Loucy (cell line): Measurements from ENCODE around the gene CCDC3.

Experiments used
- EZH2phosphoT487 ChIP-seq: fragments of 200-600 bp; IDR thresholded peaks from 2 replicates; pipeline ENCODE4 v1.6.1; 2018; ENCODE audit warnings: antibody characterized with exemption, mild to moderate bottlenecking, moderate library complexity, borderline replicate concordance
- TF ChIP-seq, protein P1 (sequence below): fragments of 200-600 bp; sonication (generic); conservative IDR thresholded peaks from 2 replicates; pipeline ENCODE4 v1.5.1; 2014; ENCODE audit warnings: mild to moderate bottlenecking, antibody characterized with exemption, low read length

DNA sequence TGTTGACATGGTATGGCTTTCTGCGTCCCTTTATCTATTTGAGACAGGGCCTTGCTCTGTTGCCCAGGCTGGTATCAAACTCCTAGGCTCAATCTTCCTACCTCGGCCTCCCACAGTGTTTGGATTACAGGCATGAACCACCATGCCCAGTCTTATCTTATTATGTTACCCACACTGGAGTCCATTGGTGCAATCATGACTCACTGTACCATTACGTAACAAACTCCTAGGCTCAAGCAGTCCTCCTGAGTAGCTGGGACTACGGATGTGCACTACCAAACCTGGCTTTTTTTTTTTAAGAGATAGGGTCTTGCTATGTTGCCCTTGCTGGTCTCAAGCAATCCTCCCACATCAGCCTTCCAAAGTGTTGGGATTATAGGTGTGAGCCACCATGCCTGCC is 66.7 kb downstream of the CCDC3 start:
- TF ChIP-seq, protein P1, sequence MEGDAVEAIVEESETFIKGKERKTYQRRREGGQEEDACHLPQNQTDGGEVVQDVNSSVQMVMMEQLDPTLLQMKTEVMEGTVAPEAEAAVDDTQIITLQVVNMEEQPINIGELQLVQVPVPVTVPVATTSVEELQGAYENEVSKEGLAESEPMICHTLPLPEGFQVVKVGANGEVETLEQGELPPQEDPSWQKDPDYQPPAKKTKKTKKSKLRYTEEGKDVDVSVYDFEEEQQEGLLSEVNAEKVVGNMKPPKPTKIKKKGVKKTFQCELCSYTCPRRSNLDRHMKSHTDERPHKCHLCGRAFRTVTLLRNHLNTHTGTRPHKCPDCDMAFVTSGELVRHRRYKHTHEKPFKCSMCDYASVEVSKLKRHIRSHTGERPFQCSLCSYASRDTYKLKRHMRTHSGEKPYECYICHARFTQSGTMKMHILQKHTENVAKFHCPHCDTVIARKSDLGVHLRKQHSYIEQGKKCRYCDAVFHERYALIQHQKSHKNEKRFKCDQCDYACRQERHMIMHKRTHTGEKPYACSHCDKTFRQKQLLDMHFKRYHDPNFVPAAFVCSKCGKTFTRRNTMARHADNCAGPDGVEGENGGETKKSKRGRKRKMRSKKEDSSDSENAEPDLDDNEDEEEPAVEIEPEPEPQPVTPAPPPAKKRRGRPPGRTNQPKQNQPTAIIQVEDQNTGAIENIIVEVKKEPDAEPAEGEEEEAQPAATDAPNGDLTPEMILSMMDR = no peak
- TF ChIP-seq EZH2phosphoT487 = no peak
